H1 (cell line): ENCODE measurements around the gene PCGF3. TPM values are rescaled to one million over a fixed set of nuclear protein-coding genes. Genes with fewer than 3 reads are reported as not detected.

Experiments
- CTCF ChIA-PET: fragments of 300-600 bp; sonication (Branson Sonifier 250); formaldehyde crosslinking; loops from one replicate; lab custom pipeline; 2021; ENCODE audit not compliant: partially characterized antibody; lab: Charles Lee
- POLR2A ChIA-PET: fragments of 300-600 bp; sonication (Branson Sonifier 250); formaldehyde crosslinking; loops from one replicate; lab custom pipeline; 2021; ENCODE audit warnings: inconsistent platforms; ENCODE audit not compliant: partially characterized antibody; lab: Charles Lee
- DNase-seq, 2 experiments: peaks; one replicate each; pipeline versions ENCODE4 v3.0.0 to v3.0.0-alpha.2; 2010 to 2022; ENCODE audit warnings: low spot score in 2 of 2, low read depth in 1 of 2, mixed read lengths in 1 of 2
- FAIRE-seq: peaks from 2 replicates; lab custom pipeline; 2011; peaks lifted over from hg19 to GRCh38; lab: Jason Lieb, UNC
- H2AFZ ChIP-seq: 2 replicates; pipeline ENCODE4 v1.8.1; 2012; ENCODE audit warnings: low read length, inconsistent platforms
- H2AK5ac ChIP-seq: 2 replicates; pipeline ENCODE4 v1.6.1; 2013; ENCODE audit warnings: low read depth, low read length
- H2BK120ac ChIP-seq: replicated peaks from 2 replicates; pipeline ENCODE3; 2013; ENCODE audit warnings: low read depth, low read length, inconsistent platforms
- H2BK12ac ChIP-seq: 2 replicates; pipeline ENCODE4 v1.6.1; 2013; ENCODE audit warnings: low read depth, low read length
- H2BK15ac ChIP-seq: 2 replicates; pipeline ENCODE4 v1.6.1; 2013; ENCODE audit warnings: low read length
- H2BK20ac ChIP-seq: 2 replicates; pipeline ENCODE4 v1.6.1; 2013; ENCODE audit warnings: low read length
- H2BK5ac ChIP-seq: 2 replicates; pipeline ENCODE4 v1.6.1; 2013; ENCODE audit warnings: low read depth, low read length
- H3K14ac ChIP-seq: 2 replicates; pipeline ENCODE4 v1.6.1; 2013; ENCODE audit warnings: inconsistent platforms; ENCODE audit not compliant: insufficient read length
- H3K18ac ChIP-seq: 2 replicates; pipeline ENCODE4 v1.6.1; 2013; ENCODE audit warnings: low read length; ENCODE audit errors: extremely low read depth
- H3K23ac ChIP-seq: 2 replicates; pipeline ENCODE4 v1.6.1; 2013; ENCODE audit warnings: inconsistent platforms; ENCODE audit not compliant: insufficient read length
- H3K23me2 ChIP-seq: 2 replicates; pipeline ENCODE4 v1.6.1; 2013; ENCODE audit warnings: low read depth, low read length
- H3K27ac ChIP-seq: 2 replicates; pipeline ENCODE4 v1.6.1; 2011; ENCODE audit warnings: low read depth, low read length, inconsistent platforms
- H3K27me3 ChIP-seq, 4 experiments: replicated peaks in 1 of 4; 1 replicate in 1 of 4; 2 replicates in 3 of 4; pipeline versions ENCODE4 v1.6.1 to v1.8.1; 2011 to 2013; ENCODE audit warnings: low read length in 3 of 4, mild to moderate bottlenecking in 3 of 4, inconsistent platforms in 2 of 4, mixed read lengths in 2 of 4, moderate library complexity in 1 of 4; ENCODE audit not compliant: control insufficient read depth in 3 of 4, insufficient read depth in 3 of 4; ENCODE audit errors: extremely low read depth in 1 of 4
- H3K36me3 ChIP-seq, 4 experiments: 2 replicates each; pipeline versions ENCODE4 v1.6.1 to v1.8.1; 2011 to 2013; ENCODE audit warnings: mild to moderate bottlenecking in 4 of 4, low read length in 3 of 4, moderate library complexity in 2 of 4, control low read depth in 1 of 4, inconsistent platforms in 1 of 4; ENCODE audit not compliant: insufficient read depth in 4 of 4, control insufficient read depth in 2 of 4
- H3K4ac ChIP-seq: replicated peaks from 2 replicates; pipeline ENCODE3; 2013; ENCODE audit warnings: low read length, low read depth, mixed read lengths, inconsistent platforms; ENCODE audit not compliant: insufficient read length
- H3K4me1 ChIP-seq, 4 experiments: replicated peaks in 1 of 4; 1 replicate in 1 of 4; 2 replicates in 3 of 4; pipeline versions ENCODE4 v1.6.1 to v1.8.1; 2011 to 2013; ENCODE audit warnings: low read length in 3 of 4, inconsistent platforms in 2 of 4, mixed read lengths in 1 of 4; ENCODE audit not compliant: insufficient read depth in 4 of 4, control insufficient read depth in 3 of 4
- H3K4me2 ChIP-seq, 2 experiments: 2 replicates each; pipeline versions ENCODE4 v1.6.1 to v1.8.1; 2011 to 2013; ENCODE audit warnings: low read depth in 2 of 2, low read length in 2 of 2, control low read depth in 1 of 2, inconsistent platforms in 1 of 2, mild to moderate bottlenecking in 1 of 2; ENCODE audit not compliant: insufficient read depth in 1 of 2
- H3K4me3 ChIP-seq, 4 experiments: fragments of 200-600, 300-600 bp in 1 of 4; sonication (generic), shearing (Covaris generic), sonication (Bioruptor Twin) in 1 of 4; 2 replicates each; pipeline versions ENCODE4 v1.5.1 to v1.8.1; 2011 to 2016; ENCODE audit warnings: low read length in 4 of 4, low read depth in 3 of 4, control low read depth in 2 of 4, inconsistent platforms in 2 of 4, mild to moderate bottlenecking in 2 of 4, mixed read lengths in 1 of 4, moderate library complexity in 1 of 4; ENCODE audit not compliant: insufficient read depth in 2 of 4; ENCODE audit errors: extremely low read depth in 1 of 4
- H3K56ac ChIP-seq: replicated peaks from 2 replicates; pipeline ENCODE3; 2013; ENCODE audit warnings: low read depth, mild to moderate bottlenecking, mixed read lengths, low read length, inconsistent platforms; ENCODE audit not compliant: insufficient read length
- H3K79me1 ChIP-seq: 2 replicates; pipeline ENCODE4 v1.6.1; 2013; ENCODE audit warnings: low read depth, low read length, control low read depth
- H3K79me2 ChIP-seq, 2 experiments: 2 replicates each; pipeline versions ENCODE4 v1.6.1 to v1.8.1; 2012 to 2013; ENCODE audit warnings: low read length in 2 of 2, mild to moderate bottlenecking in 2 of 2, inconsistent platforms in 1 of 2; ENCODE audit not compliant: insufficient read depth in 2 of 2, control insufficient read depth in 1 of 2
- H3K9ac ChIP-seq, 4 experiments: replicated peaks in 1 of 4; 1 replicate in 1 of 4; 2 replicates in 3 of 4; pipeline versions ENCODE4 v1.6.1 to v1.8.1; 2011 to 2013; ENCODE audit warnings: low read depth in 3 of 4, low read length in 3 of 4, control low read depth in 2 of 4, mild to moderate bottlenecking in 2 of 4, moderate library complexity in 2 of 4, inconsistent platforms in 1 of 4; ENCODE audit errors: extremely low read depth in 1 of 4
- H3K9me3 ChIP-seq, 2 experiments: 2 replicates each; pipeline versions ENCODE4 v1.6.1 to v1.8.1; 2012 to 2013; ENCODE audit warnings: mild to moderate bottlenecking in 2 of 2, moderate library complexity in 2 of 2, control low read depth in 1 of 2, inconsistent platforms in 1 of 2, low read depth in 1 of 2, low read length in 1 of 2, mixed read lengths in 1 of 2; ENCODE audit not compliant: insufficient read depth in 2 of 2
- H4K20me1 ChIP-seq, 2 experiments: replicated peaks in 1 of 2; 2 replicates each; pipeline versions ENCODE3 to v1.8.1; 2011 to 2013; ENCODE audit warnings: inconsistent platforms in 2 of 2, low read length in 2 of 2, mild to moderate bottlenecking in 1 of 2; ENCODE audit not compliant: insufficient read depth in 2 of 2, control insufficient read depth in 1 of 2
- H4K5ac ChIP-seq: 2 replicates; pipeline ENCODE4 v1.6.1; 2013; ENCODE audit warnings: low read length, low read depth, mixed read lengths, inconsistent platforms; ENCODE audit not compliant: insufficient read length
- H4K8ac ChIP-seq: 2 replicates; pipeline ENCODE4 v1.8.0; 2013; ENCODE audit warnings: mild to moderate bottlenecking, moderate library complexity, low read length, inconsistent platforms; ENCODE audit not compliant: insufficient read depth; ENCODE audit errors: extremely low read depth
- H4K91ac ChIP-seq: replicated peaks from 2 replicates; pipeline ENCODE3; 2013; ENCODE audit warnings: low read length, mixed read lengths, inconsistent platforms; ENCODE audit not compliant: insufficient read length
- CBX8 ChIP-seq: fragments of 300-800, 300-1000 bp; sonication (generic); IDR thresholded peaks from 2 replicates; pipeline ENCODE4 v1.7.1; 2016; ENCODE audit warnings: low read depth, low read length, borderline replicate concordance
- CEBPB ChIP-seq: IDR thresholded peaks from 2 replicates; pipeline ENCODE4 v1.6.1; 2012; ENCODE audit warnings: low read depth, low read length
- CHD2 ChIP-seq: IDR thresholded peaks from 2 replicates; pipeline ENCODE4 v1.6.1; 2012; ENCODE audit warnings: low read length, improper control_type of control experiment
- GTF2F1 ChIP-seq: IDR thresholded peaks from 2 replicates; pipeline ENCODE4 v1.6.1; 2012; ENCODE audit warnings: low read depth, low read length, improper control_type of control experiment, borderline replicate concordance
- KDM1A ChIP-seq: fragments of 200-600, 300-600 bp; sonication (generic); IDR thresholded peaks from 2 replicates; pipeline ENCODE4 v1.7.1; 2016; ENCODE audit warnings: mild to moderate bottlenecking, low read length, borderline replicate concordance
- SUZ12 ChIP-seq: fragments of 200-600 bp; sonication (generic); IDR thresholded peaks from 2 replicates; pipeline ENCODE4 v1.6.1; 2012; ENCODE audit warnings: mild to moderate bottlenecking, inconsistent platforms, low read length, moderate library complexity, mixed read lengths
- WGBS, 2 experiments: shearing (Covaris generic) in 1 of 2; methylation state at CpG; one replicate each; pipeline versions ENCODE4 v1.1.6 to v1.1.7; 2013 to 2015; ENCODE audit warnings: low lambda C conversion rate in 2 of 2, mixed read lengths in 2 of 2, inconsistent platforms in 1 of 2, low coverage in 1 of 2, missing lambda C conversion rate in 1 of 2; ENCODE audit not compliant: insufficient replicate concordance in 2 of 2, insufficient coverage in 1 of 2, insufficient read length in 1 of 2; ENCODE audit errors: extremely low coverage in 1 of 2, missing lambda C conversion rate in 1 of 2; 5-methylcytosine and 5-hydroxymethylcytosine counted together
- polyA plus RNA-seq, 7 experiments: library from polyadenylated mRNA; depleted of rRNA in 3 of 7; stranded (reverse) in 5 of 7; unstranded in 2 of 7; fragments of >200 nt in 5 of 7; fragments of 200-250 nt in 2 of 7; gene quantifications; 1 replicate in 5 of 7; 2 replicates in 1 of 7; 4 replicates in 1 of 7; pipeline versions ENCODE4 v1.2.1 to v1.2.3, GENCODE V29; 2011 to 2013; ENCODE audit warnings: missing spikeins in 2 of 7, mixed read lengths in 2 of 7
- total RNA-seq: library from RNA; stranded (reverse); fragmentation: NEBNext Ultra II Directional; extraction: Animal tissue kit (Norgen Biotek cat#: 25700); gene quantifications from 2 replicates; pipeline ENCODE4 v1.2.1, GENCODE V29; 2021

Gene PCGF3
- total and polyA plus RNA-seq, 2 of the 8 experiments (the other 6 are each of a cell fraction or from before 2014, with no cell fraction given): 52.7 to 52.9 TPM

GRCh38 chr4:796206-796605 lies 90.6 kb downstream of the PCGF3 start:
- CTCF ChIA-PET: interaction anchor here (1.2 to 3.7 kb wide), 3 partner anchors 18 to 30 kb away, joined by 3 to 17 read pairs (median 11); no protein-coding TSS in a partner anchor
- Histone ChIP-seq H3K9ac (no peak overlapping the region), H2BK120ac (no peak overlapping the region)

More at GRCh38 chr4:796206-796605, 90.6 kb downstream of the PCGF3 start:
- H3K79me1 ChIP-seq: no peaks in the 10 kb centered on the region
- H2BK15ac ChIP-seq: no peak overlapping the region
- peaks cover 5% of the 10 kb centered on the region; the same call in 1 of the 2 replicates for H3K23me2 ChIP-seq
- FAIRE-seq: no peak
- no peak overlapping the region for H3K4me2 ChIP-seq
- peaks cover 4 to 8% of the 10 kb centered on the region in 2 experiments for H4K20me1 ChIP-seq
- H2BK12ac ChIP-seq: no peak overlapping the region
- H4K91ac ChIP-seq: no peak overlapping the region
- no peaks in the 10 kb centered on the region for H3K79me2 ChIP-seq
- no peak overlapping the region for H4K5ac ChIP-seq
- TF ChIP-seq CBX8: no peak
- TF ChIP-seq KDM1A: no peak
- no peak for TF ChIP-seq CEBPB
- TF ChIP-seq GTF2F1: no peak
- no peak for TF ChIP-seq CHD2
- TF ChIP-seq SUZ12: no peak
- H3K36me3 ChIP-seq: no peaks in the 10 kb centered on the region
- no peak overlapping the region for H3K4me3 ChIP-seq
- no peak overlapping the region for H4K8ac ChIP-seq
- no peak overlapping the region for H2AFZ ChIP-seq
- no peak overlapping the region for H3K14ac ChIP-seq
- POLR2A ChIA-PET: interaction anchor here (1.7 kb wide), 1 partner anchor 60 kb away, joined by 3 read pairs; no protein-coding TSS in a partner anchor
- 90% methylated on average over 17 of the region's 17 CpGs; no CpG with 5 or more reads in 1 of the 2 experiments for WGBS, 2 experiments
- no peak for DNase-seq
- no peaks in the 10 kb centered on the region for H3K9me3 ChIP-seq
- no peak overlapping the region for H2BK5ac ChIP-seq
- H3K18ac ChIP-seq: no peak overlapping the region
- no peak overlapping the region for H3K56ac ChIP-seq
- H3K4me1 ChIP-seq: peaks cover 5 to 38% (median 21%) of the 10 kb centered on the region in 4 experiments
- H2AK5ac ChIP-seq: no peak overlapping the region
- H3K27ac ChIP-seq: no peak overlapping the region
- no peak overlapping the region for H2BK20ac ChIP-seq
- peaks cover 19 to 56% (median 47%) of the 10 kb centered on the region in 4 experiments for H3K27me3 ChIP-seq
- no peak overlapping the region for H3K23ac ChIP-seq
- no peak overlapping the region for H3K4ac ChIP-seq
